Caco-2 (cell line): ENCODE results near the gene NUDT16. TPM values are rescaled to one million over a fixed set of nuclear protein-coding genes. Genes with fewer than 3 reads are reported as not detected.

Experiments
- BruUV-seq: library from RNA; stranded (reverse); fragments of 400-500 nt; replicated peaks from 2 replicates; lab custom pipeline; 2021; lab: Mats Ljungman, UMichigan
- CTCF ChIA-PET: fragments of 300-600 bp; sonication (Branson Sonifier 250); formaldehyde crosslinking; loops from one replicate; lab custom pipeline; 2022; ENCODE audit warnings: antibody characterized with exemption; lab: Charles Lee
- POLR2A ChIA-PET: fragments of 300-600 bp; sonication (Branson Sonifier 250); formaldehyde crosslinking; loops from one replicate; lab custom pipeline; 2022; ENCODE audit warnings: antibody characterized with exemption; lab: Charles Lee
- DNase-seq, 2 experiments: peaks; one replicate each; pipeline versions ENCODE4 v3.0.0 to v3.0.0-alpha.2; 2020 to 2022
- H3K27me3 ChIP-seq: replicated peaks from 2 replicates; pipeline ENCODE4 v1.6.0; 2011; ENCODE audit warnings: low read length; ENCODE audit not compliant: control insufficient read depth, insufficient read depth
- H3K36me3 ChIP-seq: 2 replicates; pipeline ENCODE4 v1.5.1; 2011; ENCODE audit warnings: low read length; ENCODE audit not compliant: control insufficient read depth, insufficient read depth
- H3K4me1 ChIP-seq: fragments of 250-450 bp; sonication (Bioruptor Pico); 2 replicates; pipeline ENCODE4 v1.5.1; 2020; ENCODE audit warnings: mild to moderate bottlenecking
- H3K4me3 ChIP-seq: 2 replicates; pipeline ENCODE4 v1.5.1; 2011; ENCODE audit warnings: low read depth, mild to moderate bottlenecking, control low read depth, low read length
- H3K9me3 ChIP-seq: fragments of 250-450 bp; sonication (Bioruptor Pico); 2 replicates; pipeline ENCODE4 v1.5.1; 2020; ENCODE audit warnings: mild to moderate bottlenecking, moderate library complexity
- H3K27ac Mint-ChIP-seq: one replicate; pipeline ENCODE4 v1.8.0; 2022; ENCODE audit warnings: mixed read lengths; ENCODE audit not compliant: unreplicated experiment
- H3K27me3 Mint-ChIP-seq: one replicate; pipeline ENCODE4 v1.8.0; 2022; ENCODE audit warnings: mixed read lengths; ENCODE audit not compliant: insufficient read depth, unreplicated experiment
- H3K36me3 Mint-ChIP-seq: one replicate; pipeline ENCODE4 v1.8.0; 2022; ENCODE audit warnings: mild to moderate bottlenecking, mixed read lengths; ENCODE audit not compliant: insufficient read depth, unreplicated experiment
- H3K4me1 Mint-ChIP-seq: one replicate; pipeline ENCODE4 v1.8.0; 2022; ENCODE audit warnings: low read depth, mixed read lengths; ENCODE audit not compliant: unreplicated experiment
- H3K4me3 Mint-ChIP-seq: one replicate; pipeline ENCODE4 v1.8.0; 2022; ENCODE audit warnings: mild to moderate bottlenecking, moderate library complexity, mixed read lengths; ENCODE audit not compliant: unreplicated experiment
- H3K9me3 Mint-ChIP-seq: one replicate; pipeline ENCODE4 v1.8.0; 2022; ENCODE audit warnings: mixed read lengths; ENCODE audit not compliant: unreplicated experiment
- intact Hi-C: fragments of 100-400 bp; cut with micrococcal nuclease; formaldehyde crosslinking; loops from one replicate; pipeline ENCODE4 v1.10.0; 2022; ENCODE audit not compliant: unreplicated experiment
- total RNA-seq: library from RNA; stranded (reverse); gene quantifications from 2 replicates; pipeline ENCODE4 v1.2.3, GENCODE V29; 2022
- TF ChIP-seq, protein P1 (sequence below), 2 experiments: fragments of 200-600 bp in 1 of 2; IDR thresholded peaks; 1 replicate in 1 of 2; 2 replicates in 1 of 2; pipeline versions ENCODE4 v1.5.1 to v1.8.0; 2011 to 2022; ENCODE audit warnings: antibody characterized with exemption in 1 of 2, control low read depth in 1 of 2, inconsistent platforms in 1 of 2, low read depth in 1 of 2, low read length in 1 of 2, mild to moderate bottlenecking in 1 of 2, moderate library complexity in 1 of 2; ENCODE audit not compliant: insufficient read depth in 1 of 2, severe bottlenecking in 1 of 2, unreplicated experiment in 1 of 2

NUDT16 gene
- total RNA-seq, 1 experiment from 2014 or later, result 16.6 TPM

- H3K4me1 Mint-ChIP-seq, result peaks cover 16% of the 10 kb centered on the region
- no peaks in the 10 kb centered on the region for H3K36me3 ChIP-seq
- H3K27me3 Mint-ChIP-seq, result peaks cover 3% of the 10 kb centered on the region
- POLR2A ChIA-PET, result interaction anchor here (0.7 kb wide), 1 partner anchor 51 kb away, joined by 3 read pairs; no protein-coding TSS in a partner anchor
- DNase-seq, result peak in 1 of 2 experiments; percentile 7
- BruUV-seq, result no TSS peak
- intact Hi-C loops, result no loop called here
- no peaks in the 10 kb centered on the region for H3K4me1 ChIP-seq
- H3K27ac Mint-ChIP-seq, result no peak overlapping the region
- H3K36me3 Mint-ChIP-seq, result no peaks in the 10 kb centered on the region
- no peak overlapping the region for H3K4me3 ChIP-seq
- H3K27me3 ChIP-seq, result no peaks in the 10 kb centered on the region
- CTCF ChIA-PET, result no interaction called here
- no peaks in the 10 kb centered on the region for H3K9me3 ChIP-seq
- TF ChIP-seq, protein P1, sequence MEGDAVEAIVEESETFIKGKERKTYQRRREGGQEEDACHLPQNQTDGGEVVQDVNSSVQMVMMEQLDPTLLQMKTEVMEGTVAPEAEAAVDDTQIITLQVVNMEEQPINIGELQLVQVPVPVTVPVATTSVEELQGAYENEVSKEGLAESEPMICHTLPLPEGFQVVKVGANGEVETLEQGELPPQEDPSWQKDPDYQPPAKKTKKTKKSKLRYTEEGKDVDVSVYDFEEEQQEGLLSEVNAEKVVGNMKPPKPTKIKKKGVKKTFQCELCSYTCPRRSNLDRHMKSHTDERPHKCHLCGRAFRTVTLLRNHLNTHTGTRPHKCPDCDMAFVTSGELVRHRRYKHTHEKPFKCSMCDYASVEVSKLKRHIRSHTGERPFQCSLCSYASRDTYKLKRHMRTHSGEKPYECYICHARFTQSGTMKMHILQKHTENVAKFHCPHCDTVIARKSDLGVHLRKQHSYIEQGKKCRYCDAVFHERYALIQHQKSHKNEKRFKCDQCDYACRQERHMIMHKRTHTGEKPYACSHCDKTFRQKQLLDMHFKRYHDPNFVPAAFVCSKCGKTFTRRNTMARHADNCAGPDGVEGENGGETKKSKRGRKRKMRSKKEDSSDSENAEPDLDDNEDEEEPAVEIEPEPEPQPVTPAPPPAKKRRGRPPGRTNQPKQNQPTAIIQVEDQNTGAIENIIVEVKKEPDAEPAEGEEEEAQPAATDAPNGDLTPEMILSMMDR (IDR thresholded peaks at IDR 0.05; ENCODE audit: insufficient read depth in 1 of 2, low read depth in 1 of 2, low read length in 1 of 2, severe bottlenecking in 1 of 2, unreplicated experiment in 1 of 2), result no peak
- H3K4me3 Mint-ChIP-seq, result no peak overlapping the region
- H3K9me3 Mint-ChIP-seq, result no peaks in the 10 kb centered on the region
Measured at GRCh38 chr3:131432441-131432840, 50.9 kb downstream of the NUDT16 start.

- POLR2A ChIA-PET, result no interaction called here
- CTCF ChIA-PET, result no interaction called here
- Mint-ChIP-seq H3K27ac (no peak overlapping the region), H3K4me1 (peaks cover 16% of the 10 kb centered on the region), H3K36me3 (no peaks in the 10 kb centered on the region), H3K27me3 (peaks cover 7% of the 10 kb centered on the region), H3K9me3 (no peaks in the 10 kb centered on the region), H3K4me3 (no peak overlapping the region)
- H3K4me3 ChIP-seq, result no peak overlapping the region
- no peaks in the 10 kb centered on the region for H3K4me1 ChIP-seq
- H3K36me3 ChIP-seq, result no peaks in the 10 kb centered on the region
- DNase-seq, result no peak
- H3K9me3 ChIP-seq, result no peaks in the 10 kb centered on the region
- BruUV-seq, result no TSS peak
- TF ChIP-seq, protein P1 (IDR thresholded peaks at IDR 0.05; ENCODE audit: insufficient read depth in 1 of 2, low read depth in 1 of 2, low read length in 1 of 2, severe bottlenecking in 1 of 2, unreplicated experiment in 1 of 2), result no peak
- no peaks in the 10 kb centered on the region for H3K27me3 ChIP-seq
- intact Hi-C loops, result no loop called here
Measured at GRCh38 chr3:131435000-131435399, 53.4 kb downstream of the NUDT16 start.

Other genes starting within 250 kb of the NUDT16 start
- gene MRPL3, start 121.2 kb downstream of the NUDT16 start, total RNA-seq, result 123 and 126 TPM in 2 replicates